T-helper 1 cell treated with Interleukin-12 subunit alpha and Interleukin-12 subunit beta and Interleukin-4 antibody, amounts not matched to agents 30 ng/mL and 1 ng/mL, for 36 hours (primary cell): Measurements from ENCODE around the gene ZNF212. TPM values are rescaled to one million over a fixed set of nuclear protein-coding genes. Genes with fewer than 3 reads are reported as not detected.
"Not testable (repeated sequence)": the region's sequence is repeated elsewhere in the genome, so short reads cannot be mapped to it uniquely, and the experiment has no call there.

ENCODE experiments used
- intact Hi-C: fragments of 100-400 bp; cut with micrococcal nuclease; formaldehyde crosslinking; loops from one replicate; pipeline ENCODE4 v1.15.1; 2024
- total RNA-seq: library from RNA; stranded (reverse); gene quantifications from 2 replicates; pipeline ENCODE4 v1.2.3, GENCODE V29; 2022

Gene ZNF212
- total RNA-seq, 1 donor from 2014 or later = 14.3 TPM

- intact Hi-C loops = no loop called here
These were observed 21.9 kb upstream of the ZNF212 start for GRCh38 chr7:149217570-149217969.

DNA sequence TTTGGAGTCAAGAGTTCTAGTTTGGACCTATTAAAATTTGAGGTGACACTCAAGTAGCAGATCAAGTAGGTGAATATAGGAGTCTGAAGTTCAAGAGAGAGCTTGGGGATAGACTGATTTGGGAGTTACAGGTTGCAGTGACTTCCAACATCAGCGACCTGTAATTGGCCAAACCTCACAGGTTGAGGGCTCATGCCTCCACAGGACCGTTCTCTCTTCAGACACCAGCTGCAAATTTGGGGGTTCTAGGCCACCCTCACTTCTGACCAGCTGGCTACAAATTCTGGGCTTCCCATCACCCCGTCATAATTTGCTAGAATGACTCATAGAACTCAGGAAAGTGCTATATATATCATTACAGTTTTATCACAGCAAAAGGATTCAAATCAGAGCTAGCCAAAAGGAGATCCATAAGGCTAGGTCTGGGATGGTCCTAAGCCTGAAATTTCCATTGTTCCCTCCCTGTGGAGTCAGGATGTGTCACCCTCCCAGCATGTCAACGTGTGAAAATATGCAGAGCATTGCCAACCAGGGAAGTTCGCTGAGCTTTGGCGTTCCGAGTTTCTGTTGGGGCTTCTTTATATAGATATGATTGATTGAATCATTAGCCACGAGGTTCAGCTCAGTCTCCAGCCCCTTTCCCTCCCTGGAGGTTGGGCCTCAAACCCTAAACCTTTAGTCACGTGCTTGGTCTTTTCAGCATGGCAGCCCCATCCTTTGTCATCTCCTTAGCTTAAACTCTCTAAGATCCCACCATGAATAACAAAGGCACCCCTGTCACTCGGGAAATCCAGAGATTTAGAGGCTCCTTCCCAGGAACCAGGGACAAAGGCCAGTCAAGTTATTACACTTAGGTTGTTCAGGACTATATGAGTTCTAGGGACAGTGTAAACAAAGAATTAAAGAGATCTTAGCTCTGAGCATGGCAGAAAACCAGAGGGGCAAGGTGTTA is 20.7 kb upstream of the ZNF212 start:
- intact Hi-C loops = no loop called here

DNA sequence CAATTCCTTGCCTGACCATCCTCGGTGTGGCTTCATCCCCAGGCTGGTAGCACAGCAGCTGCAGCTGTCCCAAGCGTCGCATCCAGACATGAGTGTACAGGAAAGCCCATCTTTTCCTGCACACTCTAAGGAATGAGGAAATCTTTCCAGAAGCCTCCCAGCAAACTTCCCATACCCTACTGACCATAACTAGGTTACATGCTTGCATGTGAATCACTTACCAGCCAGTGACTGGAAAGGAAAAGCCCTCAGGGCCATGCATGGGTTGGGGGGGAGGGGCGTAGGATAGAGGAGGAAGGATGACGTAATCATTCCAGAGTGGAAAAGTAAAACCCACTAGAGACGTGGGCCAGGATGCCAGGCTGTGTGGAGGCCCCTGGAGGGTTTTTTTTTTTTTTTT is 18.9 kb upstream of the ZNF212 start:
- intact Hi-C loops = no loop called here

- intact Hi-C loops = no loop called here
These were observed 16.3 kb upstream of the ZNF212 start for GRCh38 chr7:149223176-149223575.

DNA sequence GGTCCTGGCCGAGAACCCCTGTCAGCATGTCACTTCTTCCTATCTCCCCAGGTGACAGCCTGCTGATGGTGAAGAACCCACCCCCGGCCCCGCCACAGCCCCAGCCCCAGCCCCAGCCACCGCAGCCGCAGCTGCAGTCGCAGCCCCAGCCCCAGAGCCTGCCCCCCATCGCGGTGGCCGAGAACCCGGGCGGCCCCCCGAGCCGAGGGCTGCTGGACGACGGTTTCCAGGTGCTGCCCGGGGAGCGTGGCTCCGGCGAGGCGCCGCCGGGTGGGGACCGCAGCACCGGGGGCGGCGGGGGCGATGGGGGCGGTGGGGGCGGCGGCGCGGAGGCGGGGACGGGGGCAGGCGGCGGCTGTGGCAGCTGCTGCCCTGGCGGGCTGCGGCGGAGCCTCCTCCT is 15.7 kb upstream of the ZNF212 start:
- intact Hi-C loops = no loop called here

GRCh38 chr7:149224352-149224751 is 15.1 kb upstream of the ZNF212 start:
- intact Hi-C loops = no loop called here

GRCh38 chr7:149225106-149225505 is 14.3 kb upstream of the ZNF212 start:
- intact Hi-C loops = no loop called here

GRCh38 chr7:149225656-149226055 is 13.8 kb upstream of the ZNF212 start:
- intact Hi-C loops = no loop called here

- intact Hi-C loops = not testable (repeated sequence)
These were observed 13.1 kb upstream of the ZNF212 start for GRCh38 chr7:149226366-149226765.

DNA sequence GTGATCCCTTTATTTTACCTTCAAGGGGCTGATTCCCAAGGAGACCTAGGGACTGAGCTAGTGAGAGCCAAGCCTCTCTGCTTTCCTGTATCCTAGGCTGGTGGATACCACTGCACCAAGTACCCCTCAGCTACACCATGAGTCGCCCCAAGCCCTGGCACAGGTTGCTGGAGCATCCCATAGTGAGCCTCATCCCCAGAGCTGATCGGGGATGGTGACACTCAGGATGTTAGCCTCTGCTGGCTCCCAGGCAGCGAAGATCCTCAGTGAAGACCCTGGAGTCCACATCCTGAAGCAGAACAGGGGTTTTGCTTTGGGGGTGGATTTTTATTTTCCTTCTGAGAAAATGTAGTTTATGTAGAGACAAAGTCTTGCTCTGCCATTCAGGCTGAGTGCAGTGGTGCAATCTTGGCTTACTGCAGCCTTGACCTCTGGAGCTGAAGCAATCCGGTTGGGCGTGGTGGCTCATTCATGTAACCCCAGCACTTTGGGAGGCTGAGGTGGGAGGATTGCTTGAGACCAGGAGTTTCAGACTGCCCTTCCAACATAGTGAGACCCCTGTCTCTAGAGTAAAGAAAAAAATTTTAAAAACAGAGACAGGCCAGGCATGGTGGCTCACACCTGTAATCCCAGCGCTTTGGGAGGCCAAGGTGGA is 12.5 kb upstream of the ZNF212 start:
- intact Hi-C loops = no loop called here

GRCh38 chr7:149228831-149229471 is 10.5 kb upstream of the ZNF212 start:
- intact Hi-C loops = no loop called here

DNA sequence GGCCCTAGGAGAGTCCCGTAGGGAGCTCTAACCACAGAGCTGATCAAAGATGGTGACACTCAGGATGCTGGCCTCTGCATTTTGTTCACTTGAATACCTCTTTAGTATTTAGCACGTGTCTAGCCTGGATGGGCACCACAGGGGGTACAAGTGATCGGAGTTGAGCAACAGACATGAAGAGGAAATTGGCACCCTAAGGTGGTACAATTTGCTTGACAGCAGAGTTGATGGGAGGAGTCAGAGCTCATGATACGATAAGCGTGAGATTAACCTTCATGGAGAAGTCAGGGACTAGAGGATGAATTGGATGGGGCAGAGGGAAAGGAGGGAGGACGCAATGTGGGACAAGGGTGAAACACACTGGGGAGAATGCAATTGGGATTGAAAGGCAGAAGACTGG is 9.9 kb upstream of the ZNF212 start:
- intact Hi-C loops = no loop called here

- intact Hi-C loops = no loop called here
These were observed 7.1 kb upstream of the ZNF212 start for GRCh38 chr7:149232362-149232761.

GRCh38 chr7:149233655-149234204 is 5.7 kb upstream of the ZNF212 start:
- intact Hi-C loops = not testable (repeated sequence)

GRCh38 chr7:149237502-149237901 is 1.9 kb upstream of the ZNF212 start:
- intact Hi-C loops = no loop called here

DNA sequence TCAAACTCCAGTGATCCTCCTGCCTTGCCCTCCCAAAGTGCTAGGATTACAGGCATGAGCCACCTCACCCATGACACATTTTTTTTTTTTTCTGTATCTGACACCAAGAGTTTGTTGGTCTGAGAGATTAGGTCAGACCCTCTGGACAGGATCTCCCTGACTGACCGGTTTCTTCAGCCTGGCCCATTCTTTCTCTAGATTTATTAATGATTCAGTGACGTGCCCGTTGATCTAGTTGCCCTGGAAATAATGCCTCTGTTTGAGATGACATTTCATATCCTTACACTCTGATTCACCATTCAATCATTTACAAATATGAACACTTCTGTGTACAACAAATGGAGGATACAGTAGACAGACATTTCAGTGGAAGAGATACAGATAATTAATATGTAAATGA is 1.4 kb upstream of the ZNF212 start:
- intact Hi-C loops = loop anchor here (2.0 kb wide), 3 partner anchors 41 to 251 kb away; partner anchors contain the start of gene ZNF398

DNA sequence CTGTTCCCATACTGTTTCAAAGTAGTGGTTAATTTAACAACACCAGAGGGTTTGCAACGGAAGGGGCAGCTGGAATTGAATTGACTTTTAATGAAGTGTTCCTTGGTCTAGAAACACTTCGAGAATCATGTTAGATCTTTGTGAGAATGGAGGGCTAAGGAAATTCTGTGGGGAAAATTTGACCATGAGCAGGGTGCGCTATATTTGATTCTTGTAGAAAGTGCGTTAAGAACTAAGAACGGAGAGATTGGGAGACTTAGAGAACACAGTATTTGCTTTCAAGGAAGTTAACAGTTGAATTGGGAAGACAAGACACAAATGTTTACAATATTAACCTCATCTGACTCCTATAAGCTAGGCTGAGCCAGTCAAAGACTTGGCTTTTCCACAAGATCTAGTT is 1.2 kb downstream of the ZNF212 start:
- intact Hi-C loops = loop anchor here (1.0 kb wide), 1 partner anchor 82 kb away; no protein-coding TSS in a partner anchor

- intact Hi-C loops = no loop called here
These were observed 2.2 kb downstream of the ZNF212 start for GRCh38 chr7:149241696-149242095.

- intact Hi-C loops = no loop called here
These were observed 5.8 kb downstream of the ZNF212 start for GRCh38 chr7:149245244-149245643.

GRCh38 chr7:149245744-149246143 is 6.3 kb downstream of the ZNF212 start:
- intact Hi-C loops = no loop called here

DNA sequence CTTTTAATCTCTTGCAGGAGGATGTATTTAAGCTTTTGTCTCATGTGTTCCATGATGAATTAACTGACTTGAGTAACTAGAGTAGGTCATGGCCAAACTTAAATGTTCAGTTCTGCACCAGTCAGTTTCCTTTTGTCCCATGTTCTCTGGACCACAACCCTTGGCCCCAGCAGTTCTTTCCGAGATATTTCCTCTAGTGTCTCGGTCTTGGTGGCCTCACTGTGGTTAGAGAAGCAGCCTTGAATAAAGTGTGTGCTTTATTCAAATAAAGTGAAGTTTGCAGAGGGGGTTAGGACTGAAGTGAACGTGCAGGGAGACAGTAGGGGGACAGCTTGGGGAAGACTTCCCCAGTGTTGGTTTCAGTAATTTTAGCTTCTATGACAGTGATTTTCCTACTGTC is 9.3 kb downstream of the ZNF212 start:
- intact Hi-C loops = no loop called here

- intact Hi-C loops = not testable (repeated sequence)
These were observed 10.7 kb downstream of the ZNF212 start for GRCh38 chr7:149250151-149250550.
